ENCODE data around the gene TPM2. TPM values are rescaled to one million over a fixed set of nuclear protein-coding genes. Genes with fewer than 3 reads are reported as not detected.

Gene TPM2
- total RNA-seq, 1 donor = 5.7 TPM

GRCh38 chr9:35680331-35681105 is 9.2 kb downstream of the TPM2 start:
- DNase-seq (ENCODE audit: low read depth in 2 of 3, low spot score in 2 of 3) = no peak

DNA sequence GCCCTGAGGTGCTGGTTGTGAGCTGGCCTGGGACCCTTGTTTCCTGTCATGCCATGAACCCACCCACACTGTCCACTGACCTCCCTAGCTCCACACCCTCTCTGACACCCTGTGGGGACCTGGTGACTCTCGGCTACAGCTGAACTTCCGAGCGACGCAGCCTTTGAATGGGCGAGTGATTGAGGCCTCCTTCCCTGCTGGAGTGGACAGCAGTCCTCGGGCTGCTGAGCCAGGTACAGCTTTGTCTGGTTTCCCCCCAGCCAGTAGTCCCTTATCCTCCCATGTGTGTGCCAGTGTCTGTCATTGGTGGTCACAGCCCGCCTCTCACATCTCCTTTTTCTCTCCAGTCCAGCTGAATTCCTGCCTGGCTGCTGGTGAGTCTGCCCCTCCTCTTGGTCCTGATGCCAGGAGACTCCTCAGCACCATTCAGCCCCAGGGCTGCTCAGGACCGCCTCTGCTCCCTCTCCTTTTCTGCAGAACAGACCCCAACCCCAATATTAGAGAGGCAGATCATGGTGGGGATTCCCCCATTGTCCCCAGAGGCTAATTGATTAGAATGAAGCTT is 9.9 kb downstream of the TPM2 start:
- DNase-seq (ENCODE audit: low read depth in 2 of 3, low spot score in 2 of 3) = no peak

DNA sequence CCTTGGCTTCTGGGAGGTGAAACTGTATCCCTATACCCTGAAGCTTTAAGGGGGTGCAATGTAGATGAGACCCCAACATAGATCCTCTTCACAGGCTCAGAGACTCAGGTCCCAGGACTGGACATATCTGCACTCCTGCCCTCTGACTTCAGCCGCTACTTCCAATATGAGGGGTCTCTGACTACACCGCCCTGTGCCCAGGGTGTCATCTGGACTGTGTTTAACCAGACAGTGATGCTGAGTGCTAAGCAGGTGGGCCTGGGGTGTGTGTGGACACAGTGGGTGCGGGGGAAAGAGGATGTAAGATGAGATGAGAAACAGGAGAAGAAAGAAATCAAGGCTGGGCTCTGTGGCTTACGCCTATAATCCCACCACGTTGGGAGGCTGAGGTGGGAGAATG is 10.6 kb downstream of the TPM2 start:
- DNase-seq (ENCODE audit: low read depth in 2 of 3, low spot score in 2 of 3) = no peak

DNA sequence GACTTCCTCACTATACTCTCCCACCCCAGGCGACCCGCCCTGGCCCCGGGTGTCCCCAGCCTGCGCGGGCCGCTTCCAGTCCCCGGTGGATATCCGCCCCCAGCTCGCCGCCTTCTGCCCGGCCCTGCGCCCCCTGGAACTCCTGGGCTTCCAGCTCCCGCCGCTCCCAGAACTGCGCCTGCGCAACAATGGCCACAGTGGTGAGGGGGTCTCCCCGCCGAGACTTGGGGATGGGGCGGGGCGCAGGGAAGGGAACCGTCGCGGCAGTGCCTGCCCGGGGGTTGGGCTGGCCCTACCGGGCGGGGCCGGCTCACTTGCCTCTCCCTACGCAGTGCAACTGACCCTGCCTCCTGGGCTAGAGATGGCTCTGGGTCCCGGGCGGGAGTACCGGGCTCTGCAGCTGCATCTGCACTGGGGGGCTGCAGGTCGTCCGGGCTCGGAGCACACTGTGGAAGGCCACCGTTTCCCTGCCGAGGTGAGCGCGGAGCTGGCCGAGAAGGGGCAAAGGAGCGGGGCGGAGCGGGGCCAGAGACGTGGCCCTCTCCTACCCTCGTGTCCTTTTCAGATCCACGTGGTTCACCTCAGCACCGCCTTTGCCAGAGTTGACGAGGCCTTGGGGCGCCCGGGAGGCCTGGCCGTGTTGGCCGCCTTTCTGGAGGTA is 13.9 kb downstream of the TPM2 start:
- peak in 1 of 3 donors; percentile 39 for DNase-seq (ENCODE audit: low read depth in 2 of 3, low spot score in 2 of 3)

DNA sequence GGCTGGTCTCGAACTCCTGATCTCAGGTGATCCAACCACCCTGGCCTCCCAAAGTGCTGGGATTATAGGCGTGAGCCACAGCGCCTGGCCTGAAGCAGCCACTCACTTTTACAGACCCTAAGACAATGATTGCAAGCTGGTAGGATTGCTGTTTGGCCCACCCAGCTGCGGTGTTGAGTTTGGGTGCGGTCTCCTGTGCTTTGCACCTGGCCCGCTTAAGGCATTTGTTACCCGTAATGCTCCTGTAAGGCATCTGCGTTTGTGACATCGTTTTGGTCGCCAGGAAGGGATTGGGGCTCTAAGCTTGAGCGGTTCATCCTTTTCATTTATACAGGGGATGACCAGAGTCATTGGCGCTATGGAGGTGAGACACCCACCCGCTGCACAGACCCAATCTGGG is 14.5 kb downstream of the TPM2 start:
- no peak for DNase-seq (ENCODE audit: low read depth in 2 of 3, low spot score in 2 of 3)

DNA sequence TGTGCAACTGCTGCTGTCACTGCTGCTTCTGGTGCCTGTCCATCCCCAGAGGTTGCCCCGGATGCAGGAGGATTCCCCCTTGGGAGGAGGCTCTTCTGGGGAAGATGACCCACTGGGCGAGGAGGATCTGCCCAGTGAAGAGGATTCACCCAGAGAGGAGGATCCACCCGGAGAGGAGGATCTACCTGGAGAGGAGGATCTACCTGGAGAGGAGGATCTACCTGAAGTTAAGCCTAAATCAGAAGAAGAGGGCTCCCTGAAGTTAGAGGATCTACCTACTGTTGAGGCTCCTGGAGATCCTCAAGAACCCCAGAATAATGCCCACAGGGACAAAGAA is 15.7 kb downstream of the TPM2 start:
- DNase-seq (ENCODE audit: low read depth in 2 of 3, low spot score in 2 of 3) = no peak

DNA sequence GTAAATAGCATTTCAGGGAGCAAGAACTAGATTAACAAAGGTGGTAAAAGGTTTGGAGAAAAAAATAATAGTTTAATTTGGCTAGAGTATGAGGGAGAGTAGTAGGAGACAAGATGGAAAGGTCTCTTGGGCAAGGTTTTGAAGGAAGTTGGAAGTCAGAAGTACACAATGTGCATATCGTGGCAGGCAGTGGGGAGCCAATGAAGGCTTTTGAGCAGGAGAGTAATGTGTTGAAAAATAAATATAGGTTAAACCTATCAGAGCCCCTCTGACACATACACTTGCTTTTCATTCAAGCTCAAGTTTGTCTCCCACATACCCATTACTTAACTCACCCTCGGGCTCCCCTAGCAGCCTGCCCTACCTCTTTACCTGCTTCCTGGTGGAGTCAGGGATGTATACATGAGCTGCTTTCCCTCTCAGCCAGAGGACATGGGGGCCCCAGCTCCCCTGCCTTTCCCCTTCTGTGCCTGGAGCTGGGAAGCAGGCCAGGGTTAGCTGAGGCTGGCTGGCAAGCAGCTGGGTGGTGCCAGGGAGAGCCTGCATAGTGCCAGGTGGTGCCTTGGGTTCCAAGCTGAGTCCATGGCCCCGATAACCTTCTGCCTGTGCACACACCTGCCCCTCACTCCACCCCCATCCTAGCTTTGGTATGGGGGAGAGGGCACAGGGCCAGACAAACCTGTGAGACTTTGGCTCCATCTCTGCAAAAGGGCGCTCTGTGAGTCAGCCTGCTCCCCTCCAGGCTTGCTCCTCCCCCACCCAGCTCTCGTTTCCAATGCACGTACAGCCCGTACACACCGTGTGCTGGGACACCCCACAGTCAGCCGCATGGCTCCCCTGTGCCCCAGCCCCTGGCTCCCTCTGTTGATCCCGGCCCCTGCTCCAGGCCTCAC is 16.3 kb downstream of the TPM2 start, which contains the start of gene CA9:
Gene CA9 (plus strand): TSS at position 797 of the 893 bp plus-strand sequence. CDS start 32 bp downstream, at position 829.
- no peak for DNase-seq (ENCODE audit: low read depth in 2 of 3, low spot score in 2 of 3)

GRCh38 chr9:35669331-35670145 is 20.2 kb downstream of the TPM2 start:
- DNase-seq (ENCODE audit: low read depth in 2 of 3, low spot score in 2 of 3) = no peak

- no peak for DNase-seq (ENCODE audit: low read depth in 2 of 3, low spot score in 2 of 3)
Observed at GRCh38 chr9:35667939-35668338, 21.8 kb downstream of the TPM2 start.

GRCh38 chr9:35666549-35666948 is 23.2 kb downstream of the TPM2 start:
- DNase-seq (ENCODE audit: low read depth in 2 of 3, low spot score in 2 of 3) = no peak

DNA sequence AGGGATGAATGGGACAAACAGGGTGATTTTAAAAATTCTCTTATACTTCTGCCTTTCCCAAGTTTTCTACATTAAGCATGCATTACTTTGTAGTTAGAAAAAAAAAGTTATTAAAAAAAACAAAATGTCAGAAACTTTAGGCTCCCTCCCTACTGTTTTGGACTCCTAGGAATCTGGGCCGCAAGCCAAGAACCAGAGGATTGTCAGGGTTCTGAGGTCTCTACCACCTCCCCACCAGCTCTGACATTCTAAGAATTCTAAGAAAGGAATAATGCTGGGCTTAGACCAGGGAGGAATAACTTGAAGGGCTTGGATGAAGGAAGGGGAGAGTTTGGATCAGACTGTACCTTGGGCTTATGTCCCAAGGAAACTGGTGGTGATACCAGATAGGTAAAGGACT is 23.7 kb downstream of the TPM2 start:
- DNase-seq (ENCODE audit: low read depth in 2 of 3, low spot score in 2 of 3) = no peak

DNA sequence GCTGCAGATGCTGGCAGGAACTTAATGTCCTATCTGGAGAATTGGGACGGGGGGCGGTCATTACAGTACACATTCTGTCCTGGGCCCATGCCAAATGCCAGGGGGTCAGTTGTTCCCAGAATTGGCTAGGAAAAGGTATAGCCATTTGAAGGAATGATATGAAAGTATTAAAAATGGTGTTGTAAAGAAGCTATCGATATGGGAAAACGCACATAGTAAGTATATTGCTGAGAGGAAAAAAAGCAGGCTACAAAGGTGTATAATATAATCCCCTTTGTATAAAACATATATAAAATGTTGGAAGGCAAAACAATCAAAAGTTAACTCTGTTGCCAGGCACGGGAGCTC is 24.3 kb downstream of the TPM2 start:
- no peak for DNase-seq (ENCODE audit: low read depth in 2 of 3, low spot score in 2 of 3)

GRCh38 chr9:35664531-35665470 is 24.9 kb downstream of the TPM2 start, which contains the start of gene ARHGEF39:
TSS of gene ARHGEF39 (minus strand) at chr9:35665195. CDS start at chr9:35665169, 26 bp downstream.
- DNase-seq (ENCODE audit: low read depth in 2 of 3, low spot score in 2 of 3) = peak in 2 of 3 donors; percentile 53 to 57

GRCh38 chr9:35662437-35662836 is 27.3 kb downstream of the TPM2 start:
- no peak for DNase-seq (ENCODE audit: low read depth in 2 of 3, low spot score in 2 of 3)

- DNase-seq (ENCODE audit: low read depth in 2 of 3, low spot score in 2 of 3) = no peak
Observed at GRCh38 chr9:35661756-35662350, 27.9 kb downstream of the TPM2 start.

GRCh38 chr9:35660966-35661415 is 28.7 kb downstream of the TPM2 start:
- no peak for DNase-seq (ENCODE audit: low read depth in 2 of 3, low spot score in 2 of 3)

GRCh38 chr9:35659340-35659739 is 30.4 kb downstream of the TPM2 start:
- no peak for DNase-seq (ENCODE audit: low read depth in 2 of 3, low spot score in 2 of 3)

- no peak for DNase-seq (ENCODE audit: low read depth in 2 of 3, low spot score in 2 of 3)
Observed at GRCh38 chr9:35658968-35659220, 30.8 kb downstream of the TPM2 start.

Data from hematopoietic multipotent progenitor cell (in vitro differentiated cells).